Measurements from ENCODE around the gene RNF40.

The RNF40 gene

DNA sequence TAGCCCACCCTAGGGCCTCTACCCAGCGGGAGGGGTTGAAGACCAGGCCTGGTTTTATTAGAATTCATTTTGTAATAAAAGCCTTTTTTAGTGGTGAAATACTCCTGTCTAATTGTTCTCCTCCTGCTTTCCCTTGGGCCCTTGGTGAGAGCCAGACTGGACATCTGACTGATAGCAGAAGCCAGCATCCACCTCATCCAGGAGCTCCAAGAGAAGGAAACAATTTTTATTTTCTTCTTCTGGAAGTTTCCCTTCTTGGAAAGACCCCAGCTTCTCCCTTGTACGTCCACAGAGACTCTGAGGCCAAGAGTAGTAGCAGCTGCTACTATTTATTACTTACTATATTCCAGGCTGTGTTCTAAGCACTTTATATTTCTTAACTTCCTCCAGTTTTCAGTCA lies 17.9 kb upstream of the RNF40 start:
- POLR2A ChIA-PET: no interaction called here
- TF ChIP-seq, protein P1, sequence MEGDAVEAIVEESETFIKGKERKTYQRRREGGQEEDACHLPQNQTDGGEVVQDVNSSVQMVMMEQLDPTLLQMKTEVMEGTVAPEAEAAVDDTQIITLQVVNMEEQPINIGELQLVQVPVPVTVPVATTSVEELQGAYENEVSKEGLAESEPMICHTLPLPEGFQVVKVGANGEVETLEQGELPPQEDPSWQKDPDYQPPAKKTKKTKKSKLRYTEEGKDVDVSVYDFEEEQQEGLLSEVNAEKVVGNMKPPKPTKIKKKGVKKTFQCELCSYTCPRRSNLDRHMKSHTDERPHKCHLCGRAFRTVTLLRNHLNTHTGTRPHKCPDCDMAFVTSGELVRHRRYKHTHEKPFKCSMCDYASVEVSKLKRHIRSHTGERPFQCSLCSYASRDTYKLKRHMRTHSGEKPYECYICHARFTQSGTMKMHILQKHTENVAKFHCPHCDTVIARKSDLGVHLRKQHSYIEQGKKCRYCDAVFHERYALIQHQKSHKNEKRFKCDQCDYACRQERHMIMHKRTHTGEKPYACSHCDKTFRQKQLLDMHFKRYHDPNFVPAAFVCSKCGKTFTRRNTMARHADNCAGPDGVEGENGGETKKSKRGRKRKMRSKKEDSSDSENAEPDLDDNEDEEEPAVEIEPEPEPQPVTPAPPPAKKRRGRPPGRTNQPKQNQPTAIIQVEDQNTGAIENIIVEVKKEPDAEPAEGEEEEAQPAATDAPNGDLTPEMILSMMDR (IDR thresholded peaks at IDR 0.05; ENCODE audit: insufficient read depth, low read length, missing control alignments): no peak
- H3K4me3 ChIP-seq (ENCODE audit: low read depth, low read length): no peak overlapping the region
- CTCF ChIA-PET: interaction anchor here (0.9 kb wide), 1 partner anchor 25 kb away, joined by 3 read pairs; no protein-coding TSS in a partner anchor
- DNase-seq (ENCODE audit: low read depth, low spot score): no peak

DNA sequence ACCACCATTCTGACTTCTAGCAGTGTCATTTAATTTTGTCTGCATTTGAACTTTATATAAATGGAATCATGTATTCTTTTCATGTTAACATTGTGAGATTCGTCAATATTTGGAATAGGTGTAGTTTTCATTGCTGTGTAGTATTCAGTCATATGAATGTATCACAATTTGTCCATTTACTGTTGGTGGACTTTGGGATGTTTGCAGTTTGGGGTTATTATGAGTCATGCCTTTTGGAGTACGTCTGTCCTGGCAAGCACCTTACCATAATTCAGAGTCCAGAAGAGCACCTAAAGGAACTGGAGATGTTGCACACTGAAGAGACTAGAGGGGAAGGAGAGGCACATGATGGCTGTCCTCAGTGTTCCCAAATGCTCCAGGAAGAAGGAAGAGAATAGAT lies 17.0 kb upstream of the RNF40 start:
- ChIA-PET POLR2A (no interaction called here), CTCF (no interaction called here)
- DNase-seq (ENCODE audit: low read depth, low spot score): no peak

DNA sequence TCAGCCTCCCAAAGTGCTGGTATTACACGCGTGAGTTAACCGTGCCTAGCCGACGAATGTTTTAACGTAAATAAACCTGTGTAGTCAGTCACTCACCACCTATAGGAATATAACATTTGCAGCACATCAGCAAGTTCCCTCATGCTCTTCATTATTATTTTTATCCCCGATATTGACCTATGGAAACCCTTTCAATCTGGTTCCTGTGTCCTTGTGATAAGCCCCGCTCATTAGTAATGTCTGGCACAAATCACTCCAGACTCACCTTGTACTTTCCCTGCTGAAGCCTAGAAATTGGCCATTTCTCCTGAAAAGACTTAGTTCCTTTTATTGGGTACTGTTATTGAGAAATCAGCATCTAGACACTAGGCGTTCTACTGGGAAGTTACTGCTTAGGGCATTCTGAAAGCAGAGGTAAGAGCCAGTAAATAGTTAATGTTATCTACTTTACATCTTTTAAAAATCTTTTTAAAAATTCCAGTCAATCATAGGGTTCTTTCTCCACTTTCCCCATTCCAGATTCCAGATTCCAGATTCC lies 15.4 kb upstream of the RNF40 start:
- CTCF ChIA-PET: interaction anchor here (0.6 to 1.4 kb wide), 2 partner anchors 15 to 21 kb away, joined by 3 read pairs; no protein-coding TSS in a partner anchor
- TF ChIP-seq, protein P1 (IDR thresholded peaks at IDR 0.05; ENCODE audit: insufficient read depth, low read length, missing control alignments): no peak
- DNase-seq (ENCODE audit: low read depth, low spot score): no peak
- POLR2A ChIA-PET: interaction anchor here (0.9 kb wide), 1 partner anchor 22 kb away, joined by 3 read pairs; no protein-coding TSS in a partner anchor
- no peak overlapping the region for H3K4me3 ChIP-seq (ENCODE audit: low read depth, low read length)

More for the DNA sequence above, 17.0 kb upstream of the RNF40 start:
- no peak overlapping the region for H3K4me3 ChIP-seq (ENCODE audit: low read depth, low read length)
- TF ChIP-seq, protein P1 (IDR thresholded peaks at IDR 0.05; ENCODE audit: insufficient read depth, low read length, missing control alignments): no peak

DNA sequence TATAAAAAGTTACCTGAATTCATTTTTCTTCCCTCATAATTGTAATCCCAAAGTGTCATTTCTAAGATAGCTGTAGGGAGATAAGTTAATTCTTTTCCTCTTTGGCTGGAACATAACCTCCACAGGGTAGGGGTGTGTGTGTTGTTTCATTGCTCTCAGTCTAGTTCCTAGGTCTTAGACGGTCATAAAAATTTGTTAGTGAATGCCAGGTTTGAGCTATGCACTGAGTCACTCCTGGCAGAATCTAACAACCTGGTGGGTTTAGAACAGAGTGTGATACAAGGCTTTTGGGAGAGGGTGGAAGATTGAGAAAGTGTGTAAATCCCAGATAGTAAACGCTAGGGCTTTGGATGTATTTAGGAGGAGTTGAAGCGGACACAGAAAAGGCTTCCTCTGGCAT lies 14.8 kb upstream of the RNF40 start:
- no peak for DNase-seq (ENCODE audit: low read depth, low spot score)
- ChIA-PET CTCF (interaction anchor here (0.6 to 1.4 kb wide), 2 partner anchors 14 to 20 kb away, joined by 3 read pairs; no protein-coding TSS in a partner anchor), POLR2A (interaction anchor here (0.7 to 1.8 kb wide), 8 partner anchors 10 to 50 kb away, joined by 3 to 10 read pairs (median 3); partner anchors contain the start of gene ZNF629)
- TF ChIP-seq, protein P1 (IDR thresholded peaks at IDR 0.05; ENCODE audit: insufficient read depth, low read length, missing control alignments): no peak
- H3K4me3 ChIP-seq (ENCODE audit: low read depth, low read length): no peak overlapping the region

DNA sequence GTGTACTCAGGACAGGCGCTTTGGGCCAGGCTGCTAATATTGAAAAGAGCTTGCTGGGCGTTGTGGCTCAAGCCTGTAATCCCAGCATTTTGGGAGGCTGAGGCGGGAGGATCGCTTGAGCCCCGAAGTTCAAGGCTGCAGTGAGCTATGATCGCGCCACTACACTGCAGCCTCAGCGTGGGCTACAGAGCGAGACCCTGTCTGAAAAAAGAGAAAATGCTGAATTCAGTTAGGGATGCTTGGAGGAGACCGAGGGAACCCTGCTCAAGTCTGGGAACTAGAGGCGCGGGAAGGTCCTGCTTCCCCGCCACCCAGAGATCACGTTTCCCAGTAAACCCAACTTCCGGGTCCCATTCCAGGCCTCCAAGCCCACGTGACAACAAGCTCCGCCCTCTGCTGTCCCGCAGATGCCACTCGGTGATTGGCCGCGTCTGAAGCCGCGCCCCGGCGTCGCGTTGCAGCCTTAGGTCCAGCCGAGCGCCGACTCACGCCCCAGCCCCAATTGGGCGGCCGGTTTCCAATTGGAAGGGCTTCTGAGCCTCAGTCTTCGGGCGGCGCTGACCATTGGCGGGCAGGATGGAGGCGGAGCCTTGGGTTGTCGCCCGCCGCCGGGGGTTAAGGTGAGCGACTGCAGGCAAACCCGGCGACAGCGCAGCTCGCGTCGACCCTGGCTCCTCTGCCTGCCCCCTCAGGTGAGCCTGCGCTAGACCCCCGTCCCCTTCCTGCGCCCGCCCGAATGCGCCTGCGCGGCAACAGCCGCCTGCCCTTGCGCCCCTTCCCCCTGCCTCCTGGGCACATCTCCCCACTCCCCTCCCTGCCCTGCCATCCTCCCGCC lies 14.1 kb upstream of the RNF40 start, which contains the start of gene PHKG2:
Gene PHKG2, plus strand, starts transcription at position 627 of the 835 bp plus-strand sequence. CDS start 396 bp downstream, outside the sequence.
- H3K4me3 ChIP-seq (ENCODE audit: low read depth, low read length): peak within 1 kb of the TSS; percentile 91
- ChIA-PET CTCF (interaction anchor here (0.9 to 1.4 kb wide), 3 partner anchors 19 to 67 kb away, joined by 3 read pairs; no protein-coding TSS in a partner anchor), POLR2A (interaction anchor here (0.6 to 1.8 kb wide), 10 partner anchors 9 to 50 kb away, joined by 3 to 10 read pairs (median 3); partner anchors contain the start of gene ZNF629)
- peak; percentile 89 for DNase-seq (ENCODE audit: low read depth, low spot score)
- TF ChIP-seq, protein P1 (IDR thresholded peaks at IDR 0.05; ENCODE audit: insufficient read depth, low read length, missing control alignments): no peak
